GM12878 (cell line): ENCODE data around the gene HPS3. TPM values are rescaled to one million over a fixed set of nuclear protein-coding genes. Genes with fewer than 3 reads are reported as not detected.

Experiments
- ATAC-seq: fragments of 200-7000 bp; cut with Tn5 transposase; 3 replicates; pipeline ENCODE4 v1.9.1; 2020; ENCODE audit warnings: mild to moderate bottlenecking, moderate library complexity
- BruUV-seq: library from RNA; stranded (reverse); fragments of 400-500 nt; replicated peaks from 2 replicates; lab custom pipeline; 2021; lab: Mats Ljungman, UMichigan
- CTCF ChIA-PET: fragments of 300-600 bp; sonication (Branson Sonifier 250); formaldehyde crosslinking; extraction: SDS; loops from one replicate; lab custom pipeline; 2021; ENCODE audit warnings: inconsistent platforms; lab: Yijun Ruan, JAX
- POLR2A ChIA-PET: fragments of 350-600 bp; formaldehyde crosslinking; extraction: SDS; loops from one replicate; lab custom pipeline; 2021; ENCODE audit warnings: inconsistent platforms; lab: Charles Lee
- RAD21 ChIA-PET: fragments of 300-600 bp; sonication (Branson Sonifier 250); formaldehyde crosslinking; loops from one replicate; lab custom pipeline; 2023; ENCODE audit warnings: antibody characterized with exemption; ENCODE audit not compliant: unreplicated experiment; lab: Charles Lee
- SMC1A ChIA-PET: fragments of 300-600 bp; sonication (Branson Sonifier 250); formaldehyde crosslinking; loops from one replicate; lab custom pipeline; 2023; ENCODE audit not compliant: unreplicated experiment, uncharacterized antibody; lab: Charles Lee
- DNase-seq: peaks from one replicate; pipeline ENCODE4 v3.0.0-alpha.2; 2011; ENCODE audit warnings: low read depth, low spot score
- FAIRE-seq: peaks from 3 replicates; lab custom pipeline; 2011; peaks lifted over from hg19 to GRCh38; lab: Jason Lieb, UNC
- H2AFZ ChIP-seq: 2 replicates; pipeline ENCODE4 v1.6.0; 2011; ENCODE audit warnings: low read depth, low read length, control low read depth; ENCODE audit not compliant: control insufficient read depth
- H3K27ac ChIP-seq: 2 replicates; pipeline ENCODE4 v1.5.1; 2011; ENCODE audit warnings: control low read depth; ENCODE audit not compliant: control insufficient read depth, insufficient read depth
- H3K27me3 ChIP-seq, 2 experiments: replicated peaks in 1 of 2; 2 replicates each; pipeline versions ENCODE4 v1.6.0 to v1.6.1; 2011; ENCODE audit warnings: low read length in 1 of 2; ENCODE audit not compliant: control insufficient read depth in 2 of 2, insufficient read depth in 2 of 2
- H3K36me3 ChIP-seq, 2 experiments: 2 replicates each; pipeline ENCODE4 v1.5.1; 2011; ENCODE audit warnings: low read length in 1 of 2; ENCODE audit not compliant: control insufficient read depth in 2 of 2, insufficient read depth in 2 of 2
- H3K4me1 ChIP-seq: 2 replicates; pipeline ENCODE4 v1.6.1; 2011; ENCODE audit warnings: mild to moderate bottlenecking, low read length, moderate library complexity, mixed read lengths; ENCODE audit not compliant: control insufficient read depth, insufficient read depth
- H3K4me2 ChIP-seq: 2 replicates; pipeline ENCODE4 v1.6.0; 2011; ENCODE audit warnings: control low read depth; ENCODE audit not compliant: control insufficient read depth, insufficient read depth
- H3K4me3 ChIP-seq: fragments of 200-600 bp; sonication (generic); 2 replicates; pipeline ENCODE4 v1.5.1; 2016
- H3K79me2 ChIP-seq: 2 replicates; pipeline ENCODE4 v1.6.0; 2011; ENCODE audit warnings: low read length; ENCODE audit not compliant: control insufficient read depth, insufficient read depth
- H3K9ac ChIP-seq: 2 replicates; pipeline ENCODE4 v1.8.0; 2011; ENCODE audit warnings: low read length, control low read depth, mixed read lengths; ENCODE audit not compliant: control insufficient read depth, insufficient read depth
- H3K9me3 ChIP-seq: replicated peaks from 3 replicates; pipeline ENCODE4 v1.5.1; 2011; ENCODE audit warnings: mild to moderate bottlenecking, low read length; ENCODE audit not compliant: control insufficient read depth, insufficient read depth
- H4K20me1 ChIP-seq: 2 replicates; pipeline ENCODE4 v1.6.0; 2011; ENCODE audit not compliant: control insufficient read depth, insufficient read depth
- ATF3 ChIP-seq: IDR thresholded peaks from 2 replicates; pipeline ENCODE4 v1.6.1; 2011; ENCODE audit warnings: low read depth, mild to moderate bottlenecking, low read length, moderate library complexity, borderline replicate concordance; ENCODE audit errors: extremely low read depth
- BCL11A ChIP-seq: IDR thresholded peaks from 2 replicates; pipeline ENCODE4 v1.6.1; 2011; ENCODE audit warnings: low read depth, low read length
- CREB1 ChIP-seq: IDR thresholded peaks from 2 replicates; pipeline ENCODE4 v1.6.1; 2012; ENCODE audit warnings: low read depth, mild to moderate bottlenecking, inconsistent platforms
- ESRRA ChIP-seq: IDR thresholded peaks from 2 replicates; pipeline ENCODE4 v1.6.1; 2012; ENCODE audit warnings: mild to moderate bottlenecking, low read length, improper control_type of control experiment
- FOXK2 ChIP-seq: fragments of 450-650 bp; IDR thresholded peaks from 2 replicates; pipeline ENCODE4 v1.6.1; 2017; ENCODE audit warnings: mild to moderate bottlenecking, moderate library complexity
- JUNB ChIP-seq: IDR thresholded peaks from 2 replicates; pipeline ENCODE4 v1.6.1; 2016; ENCODE audit warnings: antibody characterized with exemption, mild to moderate bottlenecking
- JUND ChIP-seq: IDR thresholded peaks from 2 replicates; pipeline ENCODE4 v1.6.1; 2012; ENCODE audit warnings: low read depth, mild to moderate bottlenecking, low read length, improper control_type of control experiment, moderate library complexity
- MAX ChIP-seq: IDR thresholded peaks from 2 replicates; pipeline ENCODE4 v1.6.1; 2012; ENCODE audit warnings: low read depth, low read length, improper control_type of control experiment
- NBN ChIP-seq: fragments of 450-650 bp; IDR thresholded peaks from 2 replicates; pipeline ENCODE4 v1.6.1; 2016
- NFIC ChIP-seq: IDR thresholded peaks from 2 replicates; pipeline ENCODE4 v1.6.1; 2012; ENCODE audit warnings: low read depth, mild to moderate bottlenecking, inconsistent platforms, low read length, moderate library complexity
- POU2F2 ChIP-seq: IDR thresholded peaks from 3 replicates; pipeline ENCODE4 v1.6.1; 2011; ENCODE audit warnings: low read depth, mild to moderate bottlenecking, low read length, borderline replicate concordance
- SPI1 ChIP-seq: IDR thresholded peaks from 2 replicates; pipeline ENCODE4 v1.6.1; 2011; ENCODE audit warnings: low read depth, mild to moderate bottlenecking, low read length, moderate library complexity, borderline replicate concordance; ENCODE audit not compliant: insufficient read depth
- SRF ChIP-seq, 2 experiments: IDR thresholded peaks; 2 replicates each; pipeline ENCODE4 v1.6.1; 2011; ENCODE audit warnings: low read depth in 2 of 2, low read length in 2 of 2, mild to moderate bottlenecking in 1 of 2, moderate library complexity in 1 of 2
- SUZ12 ChIP-seq: fragments of 200-600 bp; sonication (generic); IDR thresholded peaks from one replicate; pipeline ENCODE4 v1.6.1; 2018; ENCODE audit warnings: antibody characterized with exemption, mild to moderate bottlenecking; ENCODE audit not compliant: unreplicated experiment
- TCF7 ChIP-seq: IDR thresholded peaks from 2 replicates; pipeline ENCODE4 v1.6.1; 2014; ENCODE audit warnings: antibody characterized with exemption, borderline replicate concordance
- ZNF622 ChIP-seq: fragments of 450-650 bp; IDR thresholded peaks from 2 replicates; pipeline ENCODE4 v1.6.1; 2017; ENCODE audit warnings: mild to moderate bottlenecking, inconsistent platforms
- WGBS: methylation state at CpG from one replicate; pipeline ENCODE4 v1.1.6; 2016; ENCODE audit warnings: low lambda C conversion rate; ENCODE audit not compliant: insufficient replicate concordance, insufficient coverage; ENCODE audit errors: missing lambda C conversion rate; 5-methylcytosine and 5-hydroxymethylcytosine counted together
- in situ Hi-C: fragments of 300-500 bp; cut with MboI; formaldehyde crosslinking; loops from 9 replicates; pipeline ENCODE4 v1.14.3; 2018; ENCODE audit warnings: mixed read lengths
- intact Hi-C: fragments of 100-400 bp; cut with micrococcal nuclease; formaldehyde crosslinking; loops from one replicate; pipeline ENCODE4 v1.14.2; 2022; ENCODE audit not compliant: unreplicated experiment
- polyA plus RNA-seq, 11 experiments: library from polyadenylated mRNA; depleted of rRNA in 4 of 11; unstranded in 6 of 11; stranded (reverse) in 5 of 11; fragments of >200 nt; fragmentation: Nextera tagmentation in 4 of 11; fragmentation: Illumina TruSeq in 1 of 11; extraction: Ambion mirVana in 4 of 11; extraction: Trizol in 1 of 11; gene quantifications; 1 replicate in 1 of 11; 2 replicates in 10 of 11; pipeline versions ENCODE4 v1.2.1 to v1.2.3, GENCODE V29; 2011 to 2016; ENCODE audit warnings: inconsistent platforms in 2 of 11, missing spikeins in 2 of 11, low read depth in 1 of 11
- total RNA-seq, 4 experiments: library from RNA; depleted of rRNA in 3 of 4; stranded (reverse); fragments of >200 nt in 3 of 4; fragmentation: Illumina TruSeq in 1 of 4; extraction: Trizol in 1 of 4; gene quantifications; 2 replicates each; pipeline versions ENCODE4 v1.2.1 to v1.2.3, GENCODE V29; 2013 to 2021

HPS3 gene
- total and polyA plus RNA-seq, 10 of the 15 experiments (the other 5 are each of a cell fraction or from before 2014, with no cell fraction given) = 2.7 to 26.5 (median 14.8) TPM

DNA sequence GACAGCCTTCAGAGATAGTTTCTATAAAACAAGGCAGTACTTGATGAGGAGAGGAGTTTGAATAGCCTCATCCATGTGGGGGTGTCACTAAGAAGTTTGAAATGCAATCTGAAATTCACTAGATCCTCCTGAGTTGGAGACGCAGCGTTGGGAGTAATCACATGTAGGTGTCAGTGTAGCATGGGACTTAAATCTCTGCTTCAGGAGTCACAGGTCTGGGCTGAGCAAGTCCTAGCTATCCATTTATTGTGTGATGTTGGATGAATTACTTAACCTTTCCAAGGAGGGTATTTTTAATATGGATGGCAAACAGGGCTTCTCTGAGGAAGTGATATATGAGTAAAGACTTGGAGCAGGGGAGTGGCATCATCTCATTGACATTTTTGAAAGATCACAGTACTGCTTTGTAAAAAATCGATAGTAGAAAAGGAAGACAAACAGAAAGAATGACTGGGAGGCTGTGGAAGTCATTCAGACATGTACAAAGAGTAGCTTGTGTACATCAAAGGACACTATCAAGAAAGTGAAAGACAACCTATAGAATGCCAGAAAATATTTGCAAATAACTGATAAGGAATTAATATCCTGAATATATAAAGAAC lies 75.1 kb downstream of the HPS3 start:
- POLR2A ChIA-PET = no interaction called here

More for the DNA sequence above, 75.1 kb downstream of the HPS3 start:
- H3K27ac ChIP-seq = no peak overlapping the region
- WGBS = 95% methylated on average over 3 of the region's 3 CpGs
- RAD21 ChIA-PET = no interaction called here
- H3K4me3 ChIP-seq = no peak overlapping the region
- intact Hi-C loops (loop anchor here (1.0 to 10.0 kb wide), 2 partner anchors 29 to 60 kb away; no protein-coding TSS in a partner anchor), in situ Hi-C loops (no loop called here)
- H3K9me3 ChIP-seq = no peaks in the 10 kb centered on the region
- TF ChIP-seq FOXK2 (no peak), JUNB (no peak), ATF3 (no peak), NFIC (no peak), NBN (no peak), SPI1 (no peak), ESRRA (no peak), TCF7 (no peak), MAX (no peak), JUND (no peak), POU2F2 (no peak), ZNF622 (no peak), SRF (IDR thresholded peaks at IDR 0.05; ENCODE audit: low read depth in 2 of 2, low read length in 2 of 2) (no peak), SUZ12 (no peak), CREB1 (no peak), BCL11A (no peak)
- peaks cover 11% of the 10 kb centered on the region for H3K4me1 ChIP-seq
- no peak overlapping the region for H3K4me2 ChIP-seq
- H4K20me1 ChIP-seq = no peaks in the 10 kb centered on the region
- no peak overlapping the region for H2AFZ ChIP-seq
- CTCF ChIA-PET = no interaction called here
- H3K36me3 ChIP-seq = no peaks in the 10 kb centered on the region
- no peak for ATAC-seq
- no peak overlapping the region for H3K9ac ChIP-seq
- no peaks in the 10 kb centered on the region for H3K79me2 ChIP-seq
- no peak for DNase-seq
- no TSS peak for BruUV-seq
- no peaks in the 10 kb centered on the region for H3K27me3 ChIP-seq
- SMC1A ChIA-PET = no interaction called here
- no peak for FAIRE-seq
